ENCODE data around the gene COX5A.

DNA sequence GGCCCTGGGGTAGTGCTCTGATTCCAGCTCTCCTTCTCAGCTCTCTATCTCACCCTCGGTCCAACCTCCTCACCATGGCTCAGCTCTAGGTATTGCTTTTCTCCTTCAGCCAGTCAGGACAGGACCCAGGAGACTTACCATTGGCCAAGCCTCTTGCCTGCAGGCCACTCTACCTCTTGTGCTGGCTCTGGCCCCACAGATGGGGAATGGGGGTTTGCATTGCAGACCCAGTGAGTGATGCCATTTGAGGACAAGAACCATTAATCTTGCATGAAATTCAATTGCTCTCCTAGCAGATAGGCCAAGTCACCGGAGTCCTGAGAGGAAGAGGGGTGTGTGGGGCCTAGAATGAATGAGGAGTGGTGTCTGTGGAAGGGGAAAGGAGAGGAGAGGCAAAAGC, 24.8 kb upstream of the COX5A start:
- TF ChIP-seq, protein P1, sequence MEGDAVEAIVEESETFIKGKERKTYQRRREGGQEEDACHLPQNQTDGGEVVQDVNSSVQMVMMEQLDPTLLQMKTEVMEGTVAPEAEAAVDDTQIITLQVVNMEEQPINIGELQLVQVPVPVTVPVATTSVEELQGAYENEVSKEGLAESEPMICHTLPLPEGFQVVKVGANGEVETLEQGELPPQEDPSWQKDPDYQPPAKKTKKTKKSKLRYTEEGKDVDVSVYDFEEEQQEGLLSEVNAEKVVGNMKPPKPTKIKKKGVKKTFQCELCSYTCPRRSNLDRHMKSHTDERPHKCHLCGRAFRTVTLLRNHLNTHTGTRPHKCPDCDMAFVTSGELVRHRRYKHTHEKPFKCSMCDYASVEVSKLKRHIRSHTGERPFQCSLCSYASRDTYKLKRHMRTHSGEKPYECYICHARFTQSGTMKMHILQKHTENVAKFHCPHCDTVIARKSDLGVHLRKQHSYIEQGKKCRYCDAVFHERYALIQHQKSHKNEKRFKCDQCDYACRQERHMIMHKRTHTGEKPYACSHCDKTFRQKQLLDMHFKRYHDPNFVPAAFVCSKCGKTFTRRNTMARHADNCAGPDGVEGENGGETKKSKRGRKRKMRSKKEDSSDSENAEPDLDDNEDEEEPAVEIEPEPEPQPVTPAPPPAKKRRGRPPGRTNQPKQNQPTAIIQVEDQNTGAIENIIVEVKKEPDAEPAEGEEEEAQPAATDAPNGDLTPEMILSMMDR (IDR thresholded peaks at IDR 0.05): no peak
- TF ChIP-seq POLR2A (IDR thresholded peaks at IDR 0.05): no peak
